Smooth muscle cell (in vitro differentiated cells): ENCODE measurements around the gene GPR12. TPM values are rescaled to one million over a fixed set of nuclear protein-coding genes. Genes with fewer than 3 reads are reported as not detected.
"Not testable (repeated sequence)": the region's sequence is repeated elsewhere in the genome, so short reads cannot be mapped to it uniquely, and the experiment has no call there.

Experiments used
- DNase-seq: peaks from one replicate; lab custom pipeline; 2025; ENCODE audit not compliant: unreplicated experiment; lab: John Stamatoyannopoulos, UW
- H2AFZ ChIP-seq: fragments of 200-600 bp; sonication (generic); 2 replicates; pipeline ENCODE4 v1.6.0; 2016; ENCODE audit warnings: antibody characterized with exemption, low read depth, mild to moderate bottlenecking
- H3F3A ChIP-seq: fragments of 200-600 bp; sonication (generic); 2 replicates; pipeline ENCODE4 v1.6.0; 2017; ENCODE audit warnings: antibody characterized with exemption, low read depth
- H3K27ac ChIP-seq: fragments of 200-600 bp; sonication (generic); 2 replicates; pipeline ENCODE4 v1.5.1; 2016; ENCODE audit warnings: low read depth, mild to moderate bottlenecking
- H3K27me3 ChIP-seq: fragments of 200-600 bp; sonication (generic); 2 replicates; pipeline ENCODE4 v1.6.1; 2016; ENCODE audit warnings: low read depth, mild to moderate bottlenecking
- H3K36me3 ChIP-seq: fragments of 200-600 bp; sonication (generic); 2 replicates; pipeline ENCODE4 v1.5.1; 2016; ENCODE audit warnings: low read depth
- H3K4me1 ChIP-seq: fragments of 200-600 bp; sonication (generic); 2 replicates; pipeline ENCODE4 v1.5.1; 2016; ENCODE audit warnings: low read depth
- H3K4me2 ChIP-seq: fragments of 200-600 bp; sonication (generic); 2 replicates; pipeline ENCODE4 v1.6.0; 2016; ENCODE audit warnings: mild to moderate bottlenecking
- H3K4me3 ChIP-seq: fragments of 200-600 bp; sonication (generic); 2 replicates; pipeline ENCODE4 v1.5.1; 2016; ENCODE audit warnings: mild to moderate bottlenecking
- H3K79me2 ChIP-seq: fragments of 200-600 bp; sonication (generic); 2 replicates; pipeline ENCODE4 v1.6.0; 2016; ENCODE audit warnings: low read depth, mild to moderate bottlenecking
- H3K9ac ChIP-seq: fragments of 200-600 bp; sonication (generic); 2 replicates; pipeline ENCODE4 v1.6.0; 2016; ENCODE audit warnings: low read depth
- H3K9me3 ChIP-seq: fragments of 200-600 bp; sonication (generic); replicated peaks from 2 replicates; pipeline ENCODE4 v1.5.1; 2016; ENCODE audit warnings: low read depth
- H4K20me1 ChIP-seq: fragments of 200-600 bp; sonication (generic); 2 replicates; pipeline ENCODE4 v1.6.0; 2016; ENCODE audit warnings: low read depth
- CTCF ChIP-seq: fragments of 200-600 bp; sonication (generic); IDR thresholded peaks from 2 replicates; pipeline ENCODE4 v1.5.1; 2017; ENCODE audit warnings: borderline replicate concordance, mild to moderate bottlenecking, antibody characterized with exemption; ENCODE audit not compliant: insufficient read depth, poor library complexity, severe bottlenecking
- WGBS: methylation state at CpG from one replicate; pipeline ENCODE4 v1.1.7; 2016; ENCODE audit warnings: low lambda C conversion rate; 5-methylcytosine and 5-hydroxymethylcytosine counted together
- polyA plus RNA-seq: library from polyadenylated mRNA; unstranded; fragments of >200 nt; fragmentation: Nextera tagmentation; extraction: Ambion mirVana; gene quantifications from 2 replicates; pipeline ENCODE4 v1.2.1, GENCODE V29; 2016
- total RNA-seq: library from RNA; depleted of rRNA; stranded (reverse); fragments of >200 nt; gene quantifications from 2 replicates; pipeline ENCODE4 v1.2.3, GENCODE V29; 2014

GPR12 gene
- total and polyA plus RNA-seq, 2 experiments from 2014 or later = not detected

GRCh38 chr13:26727122-26727521 lies 33.5 kb downstream of the GPR12 start:
- WGBS = 91% methylated on average over 3 of the region's 3 CpGs
- no peaks in the 10 kb centered on the region for H3K9me3 ChIP-seq
- peaks cover 3% of the 10 kb centered on the region for H3K27me3 ChIP-seq
- no peaks in the 10 kb centered on the region for H3K4me1 ChIP-seq
- TF ChIP-seq CTCF = no peak
- H3F3A ChIP-seq = no peaks in the 10 kb centered on the region
- DNase-seq = no peak
- no peak overlapping the region for H3K9ac ChIP-seq
- no peaks in the 10 kb centered on the region for H4K20me1 ChIP-seq
- H3K27ac ChIP-seq = no peak overlapping the region
- H3K79me2 ChIP-seq = no peaks in the 10 kb centered on the region
- no peak overlapping the region for H2AFZ ChIP-seq
- no peak overlapping the region for H3K4me2 ChIP-seq
- H3K36me3 ChIP-seq = no peaks in the 10 kb centered on the region
- H3K4me3 ChIP-seq = no peak overlapping the region

- no peaks in the 10 kb centered on the region for H3K9me3 ChIP-seq
- peaks cover 3% of the 10 kb centered on the region for H3K27me3 ChIP-seq
- no peaks in the 10 kb centered on the region for H3K79me2 ChIP-seq
- WGBS = 94% methylated on average over 8 of the region's 8 CpGs
- no peaks in the 10 kb centered on the region for H3F3A ChIP-seq
- no peak overlapping the region for H3K4me2 ChIP-seq
- H3K4me3 ChIP-seq = no peak overlapping the region
- H3K27ac ChIP-seq = no peak overlapping the region
- no peak overlapping the region for H2AFZ ChIP-seq
- DNase-seq = no peak
- H4K20me1 ChIP-seq = no peaks in the 10 kb centered on the region
- no peak for TF ChIP-seq CTCF
- no peaks in the 10 kb centered on the region for H3K4me1 ChIP-seq
- no peaks in the 10 kb centered on the region for H3K36me3 ChIP-seq
- no peak overlapping the region for H3K9ac ChIP-seq
Measured at GRCh38 chr13:26726684-26727083, 33.9 kb downstream of the GPR12 start.

GRCh38 chr13:26723620-26724019 lies 37.0 kb downstream of the GPR12 start:
- not testable (repeated sequence) for H3K4me1 ChIP-seq, DNase-seq, H3K9ac ChIP-seq, H3K9me3 ChIP-seq, H2AFZ ChIP-seq, H3K36me3 ChIP-seq, H4K20me1 ChIP-seq, H3K4me3 ChIP-seq, H3F3A ChIP-seq, H3K27me3 ChIP-seq, H3K27ac ChIP-seq, H3K4me2 ChIP-seq, H3K79me2 ChIP-seq
- no CpG with 5 or more reads among the region's 31 CpGs for WGBS

- no peak overlapping the region for H3K4me2 ChIP-seq
- H3K9ac ChIP-seq = no peak overlapping the region
- TF ChIP-seq CTCF = no peak
- H3K36me3 ChIP-seq = no peaks in the 10 kb centered on the region
- no peak for DNase-seq
- H4K20me1 ChIP-seq = no peaks in the 10 kb centered on the region
- no peaks in the 10 kb centered on the region for H3K79me2 ChIP-seq
- H3K27me3 ChIP-seq = no peaks in the 10 kb centered on the region
- H3F3A ChIP-seq = no peaks in the 10 kb centered on the region
- H3K4me1 ChIP-seq = no peaks in the 10 kb centered on the region
- H2AFZ ChIP-seq = no peak overlapping the region
- WGBS = 88% methylated on average over 5 of the region's 5 CpGs
- H3K9me3 ChIP-seq = no peaks in the 10 kb centered on the region
- H3K27ac ChIP-seq = no peak overlapping the region
- no peak overlapping the region for H3K4me3 ChIP-seq
Measured at GRCh38 chr13:26722321-26722720, 38.3 kb downstream of the GPR12 start.
